Glomerular endothelial cell (primary cell): ENCODE measurements around the gene SBDS. TPM values are rescaled to one million over a fixed set of nuclear protein-coding genes. Genes with fewer than 3 reads are reported as not detected.
"Not testable (repeated sequence)": the region's sequence is repeated elsewhere in the genome, so short reads cannot be mapped to it uniquely, and the experiment has no call there.

Source experiments
- DNase-seq: peaks from one replicate; pipeline ENCODE4 v3.0.0-alpha.2; 2011; ENCODE audit warnings: low read depth, low spot score; ENCODE audit errors: extremely low read depth
- total RNA-seq: library from RNA; depleted of rRNA; stranded (reverse); fragments of >200 nt; gene quantifications from 2 replicates; pipeline ENCODE4 v1.2.3, GENCODE V29; 2015

The SBDS gene
- total RNA-seq, 1 donor from 2014 or later: 87.8 TPM

GRCh38 chr7:66996444-66997191 is 1.2 kb upstream of the SBDS start, which contains the start of gene TYW1:
Gene TYW1 (plus strand): TSS chr7:66996833. CDS start chr7:66996979, 146 bp downstream.
- DNase-seq: peak; percentile 92

- peak; percentile 25 for DNase-seq
Observed at GRCh38 chr7:66994691-66995049, 716 bp downstream of the SBDS start.

DNA sequence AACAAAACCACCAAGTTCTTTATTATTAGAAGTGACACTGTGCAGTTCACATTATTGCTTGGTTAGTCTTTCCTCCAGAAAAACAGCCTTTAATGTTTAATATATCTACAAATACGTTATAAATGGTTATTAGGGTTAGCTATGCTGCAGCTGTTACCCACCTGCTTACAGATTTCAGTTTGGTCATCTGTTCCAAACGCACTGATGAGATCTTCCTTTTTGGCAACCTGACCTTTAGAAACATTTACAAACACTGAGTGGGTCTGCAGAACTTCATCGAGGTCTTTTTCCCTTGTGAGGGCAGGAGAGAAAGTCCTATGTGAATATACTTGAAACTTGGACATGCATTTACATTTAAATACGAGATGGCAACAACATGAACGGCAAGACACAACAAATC is 1.3 kb downstream of the SBDS start:
- DNase-seq: not testable (repeated sequence)

- DNase-seq: not testable (repeated sequence)
Observed at GRCh38 chr7:66989552-66989951, 5.8 kb downstream of the SBDS start.

- DNase-seq: not testable (repeated sequence)
Observed at GRCh38 chr7:66980336-66980735, 15.1 kb downstream of the SBDS start.

DNA sequence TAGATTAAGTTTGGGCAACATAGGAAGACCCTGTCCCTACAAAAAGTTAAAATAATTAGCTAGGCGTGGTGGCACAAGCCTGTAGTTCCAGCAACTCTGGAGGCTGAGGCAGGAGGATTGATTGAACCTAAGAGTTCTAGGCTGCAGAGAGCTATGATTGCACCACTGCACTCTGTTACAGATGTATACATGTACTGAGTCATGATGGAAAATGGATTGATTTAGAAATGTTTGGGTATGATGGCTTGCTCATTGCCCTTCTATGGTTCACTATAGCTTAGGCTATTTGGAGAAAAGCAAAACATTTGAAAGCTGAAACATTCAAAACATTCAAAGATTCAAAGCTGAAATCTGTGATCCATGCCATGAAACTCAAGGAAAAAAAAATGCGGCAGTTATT is 16.4 kb downstream of the SBDS start:
- not testable (repeated sequence) for DNase-seq

GRCh38 chr7:66978312-66978711 is 17.1 kb downstream of the SBDS start:
- not testable (repeated sequence) for DNase-seq

DNA sequence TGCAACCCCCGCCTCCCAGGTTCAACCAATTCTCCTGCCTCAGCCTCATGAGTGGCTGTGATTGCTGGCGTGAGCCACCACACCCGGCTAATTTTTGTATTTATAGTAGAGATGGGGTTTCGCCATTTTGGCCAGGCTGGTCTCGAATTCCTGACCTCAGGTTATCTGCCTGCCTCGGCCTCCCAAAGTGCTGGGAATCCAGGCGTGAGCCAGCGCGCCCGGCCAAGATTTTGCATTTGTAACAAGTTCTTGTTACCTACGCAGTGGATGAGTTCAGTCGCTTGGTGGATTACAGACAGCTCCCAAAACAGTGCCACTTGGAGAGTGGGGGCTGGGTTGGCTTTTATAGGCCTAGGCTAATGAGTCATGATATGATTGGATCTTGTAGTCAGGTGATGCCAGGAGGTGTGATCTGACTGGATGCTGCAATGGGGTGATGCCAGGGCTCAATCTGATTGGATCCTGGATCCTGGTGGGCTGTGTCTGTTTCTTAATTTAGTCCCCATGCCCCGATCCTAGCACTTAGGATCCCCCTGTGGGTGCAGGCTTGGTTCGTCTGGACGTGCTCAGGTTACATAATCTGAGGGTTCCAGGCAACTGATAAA is 20.3 kb downstream of the SBDS start:
- no peak for DNase-seq

GRCh38 chr7:66970310-66970709 is 25.1 kb downstream of the SBDS start:
- DNase-seq: no peak

DNA sequence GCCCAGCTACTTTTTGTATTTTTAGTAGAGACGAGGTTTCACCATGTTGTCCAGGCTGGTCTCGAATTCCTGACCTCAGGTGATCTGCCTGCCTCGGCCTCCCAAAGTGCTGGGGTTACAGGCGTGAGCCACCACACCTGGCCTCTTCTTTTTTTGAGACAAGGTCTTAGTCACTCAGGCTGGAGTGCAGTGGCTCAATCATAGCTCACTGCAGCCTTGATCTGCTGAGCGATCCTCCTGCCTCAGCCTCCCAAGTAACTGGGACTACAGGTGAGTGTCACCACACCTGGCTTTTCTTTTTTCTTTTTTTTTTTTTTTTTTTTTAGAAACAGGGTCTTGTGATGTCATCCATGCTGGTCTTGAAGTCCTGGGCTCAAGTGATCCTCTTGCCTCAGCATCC is 26.4 kb downstream of the SBDS start:
- not testable (repeated sequence) for DNase-seq

DNA sequence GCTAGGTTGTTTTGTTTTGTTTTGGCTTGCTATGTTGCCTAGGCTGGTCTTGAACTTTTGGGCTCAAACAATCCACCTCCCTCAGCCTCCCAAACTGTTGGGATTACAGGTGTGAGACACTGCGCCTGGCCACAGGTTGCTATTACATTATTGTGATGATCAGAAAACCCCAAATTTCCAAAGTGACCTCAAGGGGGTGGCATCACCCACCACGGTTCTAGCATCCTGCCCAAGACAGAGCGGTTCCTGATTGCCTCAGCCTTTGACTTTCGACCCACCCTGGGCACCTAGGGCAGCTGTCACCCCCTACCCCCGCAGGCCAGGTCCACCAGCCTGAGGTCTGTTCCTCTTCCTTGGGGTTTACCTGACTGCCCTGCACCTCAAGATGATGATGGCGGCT is 28.4 kb downstream of the SBDS start:
- DNase-seq: no peak

DNA sequence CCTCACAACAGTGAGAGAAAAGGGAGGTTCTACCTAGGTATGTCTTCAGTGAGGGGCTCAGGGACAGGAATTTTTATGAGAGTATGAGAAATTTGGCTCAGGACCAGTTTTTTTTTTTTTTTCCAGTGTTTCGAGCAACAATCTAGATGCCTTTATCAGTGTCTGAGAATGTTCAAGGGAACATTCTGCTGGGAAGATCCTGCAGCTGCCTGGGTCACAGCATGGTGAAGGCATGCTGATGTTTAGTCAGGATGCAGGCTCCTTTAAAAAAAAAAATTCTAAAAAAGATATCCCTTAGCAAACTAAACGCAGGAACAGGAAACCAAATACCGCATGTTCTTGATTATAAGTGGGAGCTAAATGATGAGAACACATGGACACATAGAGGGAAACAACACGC is 31.0 kb downstream of the SBDS start:
- DNase-seq: no peak

GRCh38 chr7:66961096-66961495 is 34.3 kb downstream of the SBDS start:
- no peak for DNase-seq

DNA sequence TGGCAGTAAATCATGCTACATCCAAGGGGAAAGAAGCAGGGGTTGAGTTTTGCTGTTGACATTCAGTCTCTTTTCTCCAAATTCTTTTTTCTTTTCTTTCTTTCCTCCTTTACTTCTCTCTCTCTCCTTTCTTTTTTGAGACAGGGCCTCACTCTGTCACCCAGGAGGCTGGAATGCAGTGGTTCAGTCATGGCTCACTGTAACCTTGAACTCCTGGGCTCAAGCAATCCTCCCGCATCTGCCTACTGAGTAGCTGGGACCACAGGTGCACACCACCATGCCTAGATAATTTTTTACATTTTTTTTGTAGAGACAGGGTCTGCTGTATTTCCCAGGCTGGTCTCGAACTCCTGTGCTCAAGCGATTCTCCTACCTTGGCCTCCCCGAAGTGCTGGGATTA is 35.2 kb downstream of the SBDS start:
- no peak for DNase-seq

DNA sequence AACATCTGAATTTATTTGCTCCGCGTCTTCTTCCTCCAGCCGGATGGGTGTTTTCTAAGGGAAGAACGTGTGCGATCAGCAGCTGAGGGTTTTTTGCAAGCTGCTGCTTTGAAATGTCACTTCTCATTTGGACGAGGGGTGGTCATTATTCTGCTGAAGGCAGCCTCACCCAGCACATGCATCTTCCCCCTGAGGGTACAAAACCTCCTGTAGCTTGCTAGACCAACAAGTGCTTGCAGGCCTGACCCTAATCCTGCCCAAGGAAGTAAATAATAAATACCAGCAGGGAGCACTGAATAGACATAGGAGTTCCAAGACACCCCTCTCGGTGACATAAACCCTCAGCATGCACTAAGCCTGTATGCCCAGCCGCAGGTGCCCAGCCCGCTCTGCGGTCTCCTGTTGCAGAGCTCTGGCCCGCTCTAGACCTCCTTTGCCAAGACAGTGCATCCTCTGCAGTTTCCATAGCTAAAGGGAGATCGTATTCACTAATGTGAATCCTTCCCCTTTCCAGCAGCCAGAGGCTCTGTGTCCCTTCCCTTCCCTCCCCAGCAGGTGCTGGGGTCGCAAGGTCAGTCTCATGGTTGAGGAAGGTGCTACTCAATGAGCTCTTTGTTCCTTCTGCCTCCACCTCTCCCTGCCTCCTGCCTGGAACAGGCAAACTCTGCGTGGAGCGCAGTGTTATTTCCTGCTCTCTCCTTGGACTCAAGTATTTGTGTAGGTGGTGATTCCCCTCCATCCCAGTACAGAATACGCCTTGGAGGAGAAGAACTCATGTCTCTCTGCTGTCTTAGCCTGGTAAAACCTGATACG is 36.6 kb downstream of the SBDS start:
- DNase-seq: no peak

DNA sequence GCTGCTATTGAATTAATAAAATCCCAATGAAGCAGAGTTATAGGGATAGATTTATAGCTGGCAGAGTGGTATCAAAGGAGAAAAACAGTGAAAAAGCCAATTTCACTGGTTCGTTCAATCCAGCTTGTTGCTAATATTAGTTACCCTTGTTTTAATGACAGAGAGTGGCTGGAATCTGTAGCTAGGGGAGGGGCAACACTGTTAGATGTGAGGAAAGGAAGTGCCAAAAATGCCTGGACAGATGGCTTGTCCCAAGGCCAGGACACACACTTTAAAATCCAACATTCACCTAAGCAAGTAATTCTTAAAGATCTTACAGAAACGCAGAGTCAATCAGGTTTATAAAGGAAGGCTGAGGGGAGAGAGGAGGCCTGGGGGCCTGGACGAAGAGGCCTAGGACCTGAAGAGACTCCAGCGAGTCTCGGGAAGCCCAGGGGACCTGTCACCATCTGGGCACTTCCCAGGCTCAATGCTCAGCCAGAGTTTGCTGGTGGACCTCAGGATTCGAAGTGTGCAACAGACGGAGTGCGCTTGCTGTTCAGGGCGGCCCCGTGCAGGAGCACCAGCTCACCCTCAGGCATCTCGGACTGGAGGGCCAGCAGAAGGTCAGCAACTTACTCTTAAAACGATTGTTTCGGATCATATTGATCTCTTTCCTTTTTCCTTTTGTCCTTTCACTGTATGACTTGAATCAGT is 37.6 kb downstream of the SBDS start:
- DNase-seq: no peak

DNA sequence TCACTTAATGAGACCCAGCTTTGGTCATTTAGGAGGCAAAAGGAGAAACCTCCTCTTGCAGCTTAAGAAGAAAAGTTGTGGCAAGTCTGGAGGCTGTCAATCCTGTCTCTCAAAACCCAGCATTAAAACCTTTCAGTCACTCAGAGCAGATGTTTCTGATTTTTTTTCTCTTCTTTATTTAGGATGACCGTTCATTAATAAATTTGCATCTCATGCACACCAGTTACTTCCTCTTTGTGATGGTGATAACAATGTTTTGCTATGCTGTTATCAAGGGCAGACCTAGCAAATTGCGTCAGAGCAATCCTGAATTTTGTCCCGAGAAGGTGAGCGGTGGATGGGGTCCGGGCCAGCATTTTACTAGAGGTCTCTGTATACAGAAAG is 42.4 kb downstream of the SBDS start:
- DNase-seq: no peak

DNA sequence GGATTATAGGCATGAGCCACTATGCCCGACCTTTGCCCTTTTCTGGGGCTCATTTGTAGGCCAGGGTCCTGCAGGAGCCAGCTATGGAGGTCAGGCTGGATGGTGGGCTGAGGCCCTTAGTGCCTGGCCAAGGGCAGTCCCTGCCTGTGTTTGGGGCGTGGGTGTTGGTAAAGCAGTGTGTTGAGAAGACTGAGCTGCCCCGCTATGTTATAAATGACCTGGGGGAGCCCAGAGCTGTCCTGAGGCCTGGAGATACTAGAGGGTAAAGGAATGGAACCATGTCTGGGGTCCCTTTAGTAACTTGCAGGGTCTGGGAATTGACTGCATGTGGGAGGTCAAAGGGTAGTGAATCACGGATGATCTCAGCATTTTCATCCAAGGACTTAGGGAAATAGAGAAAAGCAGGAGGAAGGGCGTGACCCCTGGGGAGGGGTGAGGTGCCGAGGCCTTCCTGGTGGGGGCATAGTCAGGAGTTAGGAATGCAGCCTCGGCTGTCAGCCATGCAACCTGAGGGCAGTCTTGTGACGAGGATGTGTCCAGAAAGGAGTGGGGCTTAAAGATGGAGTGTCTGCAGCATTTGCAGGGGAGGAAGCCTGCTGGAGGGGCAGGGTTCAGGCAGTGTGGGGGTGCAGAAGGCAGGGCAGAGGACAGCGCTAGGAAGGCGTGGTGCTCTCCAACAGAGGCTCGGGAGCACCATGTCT is 42.9 kb downstream of the SBDS start:
- DNase-seq: no peak

DNA sequence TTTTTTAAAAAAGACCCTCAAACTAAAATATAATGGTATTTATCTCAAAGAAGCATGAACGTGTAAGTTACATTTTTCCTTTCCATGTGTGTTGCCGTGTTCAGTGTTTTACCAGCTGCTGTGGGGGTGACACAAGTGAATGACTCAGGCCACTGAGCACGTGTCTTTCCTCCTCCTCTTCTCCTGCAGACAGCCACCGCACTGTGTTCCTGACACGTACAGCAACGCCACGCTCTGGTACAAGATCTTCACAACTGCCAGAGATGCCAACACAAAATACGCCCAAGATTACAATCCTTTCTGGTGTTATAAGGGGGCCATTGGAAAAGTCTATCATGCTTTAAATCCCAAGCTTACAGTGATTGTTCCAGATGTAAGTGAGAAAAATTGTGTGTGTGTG is 44.6 kb downstream of the SBDS start:
- no peak for DNase-seq

DNA sequence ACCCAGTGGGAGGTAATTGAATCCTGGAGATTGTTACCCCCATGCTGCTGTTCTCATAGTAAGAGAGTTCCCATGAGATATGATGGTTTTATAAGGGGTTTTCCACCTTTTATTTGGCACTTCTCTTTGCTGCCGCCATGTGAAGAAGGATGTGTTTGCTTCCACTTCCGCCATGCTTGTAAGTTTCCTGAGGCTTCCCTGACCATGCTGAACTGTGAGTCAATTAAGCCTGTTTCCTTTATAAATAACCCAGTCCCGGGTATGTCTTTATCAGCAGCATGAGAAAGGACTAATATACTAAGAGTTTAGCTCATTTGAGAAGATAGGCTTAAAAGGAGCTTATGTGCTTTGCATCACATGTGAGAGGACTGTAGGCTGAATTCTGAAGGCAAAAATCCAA is 45.1 kb downstream of the SBDS start:
- DNase-seq: no peak
